Suprapubic skin (tissue), 4 donors: ENCODE results near the gene FN3K.

ENCODE experiments used
- EP300 ChIP-seq: sonication (generic); formaldehyde crosslinking; IDR thresholded peaks from one replicate; pipeline ENCODE4 v1.6.1; 2017; ENCODE audit warnings: antibody characterized with exemption
- POLR2AphosphoS5 ChIP-seq, 3 donors: sonication (generic); formaldehyde crosslinking; IDR thresholded peaks; one replicate each; pipeline ENCODE4 v1.6.1; 2017; ENCODE audit warnings: antibody characterized with exemption in 3 of 3
- TF ChIP-seq, protein P1 (sequence below), 2 donors: fragments of 200-600 bp in 1 of 2; fragments of 450-650 bp in 1 of 2; sonication (generic) in 1 of 2; IDR thresholded peaks; one replicate each; pipeline ENCODE4 v1.5.1; 2016 to 2019; ENCODE audit warnings: antibody characterized with exemption in 2 of 2, mild to moderate bottlenecking in 1 of 2, moderate library complexity in 1 of 2

- TF ChIP-seq, protein P1, sequence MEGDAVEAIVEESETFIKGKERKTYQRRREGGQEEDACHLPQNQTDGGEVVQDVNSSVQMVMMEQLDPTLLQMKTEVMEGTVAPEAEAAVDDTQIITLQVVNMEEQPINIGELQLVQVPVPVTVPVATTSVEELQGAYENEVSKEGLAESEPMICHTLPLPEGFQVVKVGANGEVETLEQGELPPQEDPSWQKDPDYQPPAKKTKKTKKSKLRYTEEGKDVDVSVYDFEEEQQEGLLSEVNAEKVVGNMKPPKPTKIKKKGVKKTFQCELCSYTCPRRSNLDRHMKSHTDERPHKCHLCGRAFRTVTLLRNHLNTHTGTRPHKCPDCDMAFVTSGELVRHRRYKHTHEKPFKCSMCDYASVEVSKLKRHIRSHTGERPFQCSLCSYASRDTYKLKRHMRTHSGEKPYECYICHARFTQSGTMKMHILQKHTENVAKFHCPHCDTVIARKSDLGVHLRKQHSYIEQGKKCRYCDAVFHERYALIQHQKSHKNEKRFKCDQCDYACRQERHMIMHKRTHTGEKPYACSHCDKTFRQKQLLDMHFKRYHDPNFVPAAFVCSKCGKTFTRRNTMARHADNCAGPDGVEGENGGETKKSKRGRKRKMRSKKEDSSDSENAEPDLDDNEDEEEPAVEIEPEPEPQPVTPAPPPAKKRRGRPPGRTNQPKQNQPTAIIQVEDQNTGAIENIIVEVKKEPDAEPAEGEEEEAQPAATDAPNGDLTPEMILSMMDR (IDR thresholded peaks at IDR 0.05) = peak; percentile 95 to 97
- TF ChIP-seq EP300 (no peak), POLR2AphosphoS5 (IDR thresholded peaks at IDR 0.05) (peak in 1 of 3 donors; percentile 29)
These were observed 46.5 kb downstream of the FN3K start for GRCh38 chr17:82781894-82782274.
